Astrocyte (in vitro differentiated cells and primary cell): ENCODE data around the gene PXK. TPM values are rescaled to one million over a fixed set of nuclear protein-coding genes. Genes with fewer than 3 reads are reported as not detected.
"Not testable (repeated sequence)": the region's sequence is repeated elsewhere in the genome, so short reads cannot be mapped to it uniquely, and the experiment has no call there.

Experiments
- DNase-seq: peaks from one replicate; pipeline ENCODE4 v3.0.0-alpha.2; 2010; ENCODE audit warnings: low read depth
- FAIRE-seq: peaks from 2 replicates; lab custom pipeline; 2011; peaks lifted over from hg19 to GRCh38; lab: Jason Lieb, UNC
- H2AFZ ChIP-seq: 2 replicates; pipeline ENCODE4 v1.6.0; 2012; ENCODE audit warnings: low read depth, low read length, inconsistent platforms
- H3K27ac ChIP-seq: 2 replicates; pipeline ENCODE4 v1.5.1; 2011; ENCODE audit warnings: low read depth, low read length, inconsistent platforms
- H3K27me3 ChIP-seq: 2 replicates; pipeline ENCODE4 v1.6.0; 2011; ENCODE audit warnings: low read length, inconsistent platforms; ENCODE audit not compliant: insufficient read depth
- H3K36me3 ChIP-seq: 2 replicates; pipeline ENCODE4 v1.5.1; 2011; ENCODE audit warnings: low read length, inconsistent platforms; ENCODE audit not compliant: insufficient read depth
- H3K4me1 ChIP-seq: 2 replicates; pipeline ENCODE4 v1.5.1; 2011; ENCODE audit warnings: low read length, inconsistent platforms; ENCODE audit not compliant: insufficient read depth
- H3K4me2 ChIP-seq: 2 replicates; pipeline ENCODE4 v1.6.0; 2012; ENCODE audit warnings: low read length, inconsistent platforms
- H3K4me3 ChIP-seq: 2 replicates; pipeline ENCODE4 v1.5.1; 2011; ENCODE audit warnings: low read depth, mild to moderate bottlenecking, low read length, inconsistent platforms; ENCODE audit not compliant: insufficient read depth
- H3K79me2 ChIP-seq: 2 replicates; pipeline ENCODE4 v1.6.0; 2012; ENCODE audit warnings: mild to moderate bottlenecking, low read length, inconsistent platforms; ENCODE audit not compliant: insufficient read depth
- H3K9ac ChIP-seq: 2 replicates; pipeline ENCODE4 v1.6.0; 2012; ENCODE audit warnings: mild to moderate bottlenecking, low read length, inconsistent platforms
- H3K9me3 ChIP-seq: 2 replicates; pipeline ENCODE4 v1.5.1; 2012; ENCODE audit warnings: low read depth, mild to moderate bottlenecking, low read length, inconsistent platforms; ENCODE audit not compliant: insufficient read depth
- H4K20me1 ChIP-seq: 2 replicates; pipeline ENCODE4 v1.6.0; 2012; ENCODE audit warnings: low read length, inconsistent platforms; ENCODE audit not compliant: insufficient read depth
- H3K27ac Mint-ChIP-seq: one replicate; pipeline ENCODE4 v1.8.0; 2021; ENCODE audit warnings: mild to moderate bottlenecking, mixed read lengths; ENCODE audit not compliant: unreplicated experiment
- H3K27me3 Mint-ChIP-seq: one replicate; pipeline ENCODE4 v1.8.0; 2021; ENCODE audit warnings: low read depth, mixed read lengths; ENCODE audit not compliant: unreplicated experiment
- H3K36me3 Mint-ChIP-seq: one replicate; pipeline ENCODE4 v1.8.0; 2021; ENCODE audit warnings: low read depth, mixed read lengths; ENCODE audit not compliant: unreplicated experiment
- H3K4me1 Mint-ChIP-seq: one replicate; pipeline ENCODE4 v1.8.0; 2021; ENCODE audit warnings: low read depth, mixed read lengths; ENCODE audit not compliant: unreplicated experiment
- H3K4me3 Mint-ChIP-seq: one replicate; pipeline ENCODE4 v1.8.0; 2021; ENCODE audit warnings: mild to moderate bottlenecking, moderate library complexity, mixed read lengths; ENCODE audit not compliant: unreplicated experiment
- H3K9me3 Mint-ChIP-seq: one replicate; pipeline ENCODE4 v1.8.0; 2021; ENCODE audit warnings: mild to moderate bottlenecking, mixed read lengths; ENCODE audit not compliant: unreplicated experiment
- EZH2 ChIP-seq: IDR thresholded peaks from 2 replicates; pipeline ENCODE4 v1.6.1; 2012; ENCODE audit warnings: mild to moderate bottlenecking, low read length, inconsistent platforms; ENCODE audit not compliant: insufficient read depth
- total RNA-seq: library from RNA; stranded (reverse); gene quantifications from 2 replicates; pipeline ENCODE4 v1.2.1, GENCODE V29; 2021
- TF ChIP-seq, protein P1 (sequence below): IDR thresholded peaks from 2 replicates; pipeline ENCODE4 v1.5.1; 2011; ENCODE audit warnings: low read depth, mild to moderate bottlenecking, inconsistent platforms, low read length, moderate library complexity; ENCODE audit not compliant: insufficient read depth

PXK gene
- total RNA-seq, 1 donor from 2014 or later: 10.5 TPM

DNA sequence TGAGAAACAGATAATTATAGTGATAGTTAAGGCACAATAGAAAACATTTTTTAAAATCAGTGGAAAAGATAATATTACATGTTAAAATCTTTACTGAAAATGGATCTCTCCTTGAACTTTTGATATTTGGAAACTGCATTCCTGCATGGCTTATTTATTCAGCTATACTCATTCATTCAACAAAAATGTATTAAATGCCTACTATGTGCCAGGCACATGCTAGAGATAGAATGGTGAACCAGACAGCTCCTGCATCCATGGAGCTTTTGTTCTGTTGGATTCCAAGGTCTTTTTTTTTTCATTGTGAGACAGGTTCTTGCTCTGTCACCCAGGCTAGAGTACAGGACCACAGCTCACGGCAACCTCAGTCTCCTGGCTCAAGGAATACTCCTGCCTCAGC is 4.5 kb downstream of the PXK start:
- Histone ChIP-seq H3K36me3 (no peaks in the 10 kb centered on the region), H2AFZ (no peak overlapping the region), H3K79me2 (peaks cover 43% of the 10 kb centered on the region), H3K4me3 (no peak overlapping the region), H3K4me2 (no peak overlapping the region), H3K27me3 (no peaks in the 10 kb centered on the region), H3K9ac (no peak overlapping the region), H3K27ac (no peak overlapping the region), H4K20me1 (peaks cover 5% of the 10 kb centered on the region), H3K4me1 (peaks cover 26% of the 10 kb centered on the region), H3K9me3 (no peaks in the 10 kb centered on the region)
- Mint-ChIP-seq H3K27me3 (no peaks in the 10 kb centered on the region), H3K36me3 (peaks cover 7% of the 10 kb centered on the region), H3K27ac (no peak overlapping the region), H3K4me1 (peaks cover 20% of the 10 kb centered on the region), H3K4me3 (no peak overlapping the region), H3K9me3 (no peaks in the 10 kb centered on the region)
- TF ChIP-seq EZH2: no peak
- TF ChIP-seq, protein P1, sequence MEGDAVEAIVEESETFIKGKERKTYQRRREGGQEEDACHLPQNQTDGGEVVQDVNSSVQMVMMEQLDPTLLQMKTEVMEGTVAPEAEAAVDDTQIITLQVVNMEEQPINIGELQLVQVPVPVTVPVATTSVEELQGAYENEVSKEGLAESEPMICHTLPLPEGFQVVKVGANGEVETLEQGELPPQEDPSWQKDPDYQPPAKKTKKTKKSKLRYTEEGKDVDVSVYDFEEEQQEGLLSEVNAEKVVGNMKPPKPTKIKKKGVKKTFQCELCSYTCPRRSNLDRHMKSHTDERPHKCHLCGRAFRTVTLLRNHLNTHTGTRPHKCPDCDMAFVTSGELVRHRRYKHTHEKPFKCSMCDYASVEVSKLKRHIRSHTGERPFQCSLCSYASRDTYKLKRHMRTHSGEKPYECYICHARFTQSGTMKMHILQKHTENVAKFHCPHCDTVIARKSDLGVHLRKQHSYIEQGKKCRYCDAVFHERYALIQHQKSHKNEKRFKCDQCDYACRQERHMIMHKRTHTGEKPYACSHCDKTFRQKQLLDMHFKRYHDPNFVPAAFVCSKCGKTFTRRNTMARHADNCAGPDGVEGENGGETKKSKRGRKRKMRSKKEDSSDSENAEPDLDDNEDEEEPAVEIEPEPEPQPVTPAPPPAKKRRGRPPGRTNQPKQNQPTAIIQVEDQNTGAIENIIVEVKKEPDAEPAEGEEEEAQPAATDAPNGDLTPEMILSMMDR: no peak
- DNase-seq (no peak), FAIRE-seq (no peak)

DNA sequence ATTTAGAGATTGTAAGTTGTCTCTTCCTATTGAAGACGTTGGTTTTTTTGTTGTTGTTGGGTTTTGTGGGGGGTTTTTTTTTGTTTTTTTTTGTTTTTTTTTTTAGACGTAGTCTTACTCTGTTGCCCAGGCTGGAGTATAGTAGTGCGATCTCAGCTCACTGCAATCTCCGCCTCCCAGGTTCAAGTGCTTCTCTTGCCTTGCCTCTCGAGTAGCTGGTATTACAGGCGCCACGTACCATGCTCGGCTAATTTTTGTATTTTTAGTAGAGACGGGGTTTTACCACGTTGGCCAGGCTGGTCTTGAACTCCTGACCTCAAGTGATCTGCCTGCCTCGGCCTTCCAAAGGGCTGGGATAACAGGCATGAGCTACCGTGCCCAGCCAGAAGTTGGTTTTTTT is 6.5 kb downstream of the PXK start:
- H3K36me3 Mint-ChIP-seq, FAIRE-seq, H3K4me3 ChIP-seq, H3K9me3 Mint-ChIP-seq, H3K27ac Mint-ChIP-seq, H3K4me2 ChIP-seq, H3K27ac ChIP-seq, H3K4me3 Mint-ChIP-seq, H3K36me3 ChIP-seq, H2AFZ ChIP-seq, H3K27me3 ChIP-seq, DNase-seq, H3K9me3 ChIP-seq, H3K27me3 Mint-ChIP-seq, H3K9ac ChIP-seq: not testable (repeated sequence)
- Histone ChIP-seq H3K4me1 (peaks cover 24% of the 10 kb centered on the region), H4K20me1 (peaks cover 19% of the 10 kb centered on the region), H3K79me2 (peaks cover 42% of the 10 kb centered on the region)
- H3K4me1 Mint-ChIP-seq: peaks cover 29% of the 10 kb centered on the region

DNA sequence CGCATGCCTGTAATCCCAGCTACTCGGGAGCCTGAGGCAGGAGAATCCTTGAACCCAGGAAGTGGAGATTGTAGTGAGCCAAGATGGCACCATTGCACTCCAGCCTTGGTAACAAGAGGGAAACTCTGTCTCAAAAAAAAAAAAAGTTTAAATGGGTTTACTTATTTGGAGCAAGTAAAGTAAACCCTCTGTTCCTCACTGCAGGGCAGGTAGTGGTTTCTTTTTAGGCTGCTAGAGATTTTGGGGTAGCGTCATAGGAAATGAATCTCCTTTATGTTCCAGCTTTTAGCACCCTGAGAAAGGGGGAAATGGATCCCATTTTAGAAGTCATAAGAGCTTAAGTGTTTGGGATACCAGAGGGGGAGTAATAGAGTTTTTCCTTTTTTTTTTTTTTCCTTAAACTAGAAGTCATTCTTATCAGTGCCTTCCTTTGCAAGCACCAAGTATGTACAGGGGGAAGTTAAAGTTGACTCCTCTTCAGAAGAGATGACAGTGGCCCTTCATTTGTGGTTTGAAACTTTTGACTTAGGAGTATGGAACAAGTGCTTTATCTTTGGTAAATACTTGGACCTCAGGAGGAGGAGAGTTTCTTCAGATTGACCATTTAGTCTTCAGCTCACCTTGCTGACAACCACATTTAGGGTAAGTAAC is 8.0 kb downstream of the PXK start:
- H3K27me3 Mint-ChIP-seq: no peaks in the 10 kb centered on the region
- H3K4me2 ChIP-seq: no peak overlapping the region
- H3K4me3 Mint-ChIP-seq: no peak overlapping the region
- DNase-seq (no peak), FAIRE-seq (no peak)
- H3K9me3 ChIP-seq: no peaks in the 10 kb centered on the region
- no peak for TF ChIP-seq EZH2
- H3K4me3 ChIP-seq: no peak overlapping the region
- H3K27ac Mint-ChIP-seq: no peak overlapping the region
- peaks cover 20% of the 10 kb centered on the region for H3K4me1 Mint-ChIP-seq
- H3K36me3 Mint-ChIP-seq: peaks cover 7% of the 10 kb centered on the region
- no peak overlapping the region for H3K27ac ChIP-seq
- H3K4me1 ChIP-seq: peaks cover 10% of the 10 kb centered on the region
- no peak overlapping the region for H3K9ac ChIP-seq
- H3K79me2 ChIP-seq: peaks cover 30% of the 10 kb centered on the region
- no peak overlapping the region for H2AFZ ChIP-seq
- H3K9me3 Mint-ChIP-seq: no peaks in the 10 kb centered on the region
- H3K36me3 ChIP-seq: no peaks in the 10 kb centered on the region
- H4K20me1 ChIP-seq: peaks cover 19% of the 10 kb centered on the region
- no peaks in the 10 kb centered on the region for H3K27me3 ChIP-seq
